HEK293T (cell line): ENCODE data around the gene RCAN2.

Experiments
- BHLHE40 ChIP-seq: fragments of 450-650 bp; IDR thresholded peaks from 2 replicates; pipeline ENCODE4 v1.6.1; 2016; ENCODE audit warnings: mild to moderate bottlenecking, moderate library complexity, borderline replicate concordance
- ELF4 ChIP-seq: fragments of 450-650 bp; IDR thresholded peaks from 2 replicates; pipeline ENCODE4 v1.6.1; 2017; ENCODE audit warnings: antibody characterized with exemption
- FOXK2 ChIP-seq: fragments of 450-650 bp; IDR thresholded peaks from 2 replicates; pipeline ENCODE4 v1.6.1; 2016; ENCODE audit warnings: mild to moderate bottlenecking
- SP1 ChIP-seq: fragments of 450-650 bp; IDR thresholded peaks from 2 replicates; pipeline ENCODE4 v1.6.1; 2017
- ZNF384 ChIP-seq: fragments of 450-650 bp; IDR thresholded peaks from 2 replicates; pipeline ENCODE4 v1.6.1; 2016

DNA sequence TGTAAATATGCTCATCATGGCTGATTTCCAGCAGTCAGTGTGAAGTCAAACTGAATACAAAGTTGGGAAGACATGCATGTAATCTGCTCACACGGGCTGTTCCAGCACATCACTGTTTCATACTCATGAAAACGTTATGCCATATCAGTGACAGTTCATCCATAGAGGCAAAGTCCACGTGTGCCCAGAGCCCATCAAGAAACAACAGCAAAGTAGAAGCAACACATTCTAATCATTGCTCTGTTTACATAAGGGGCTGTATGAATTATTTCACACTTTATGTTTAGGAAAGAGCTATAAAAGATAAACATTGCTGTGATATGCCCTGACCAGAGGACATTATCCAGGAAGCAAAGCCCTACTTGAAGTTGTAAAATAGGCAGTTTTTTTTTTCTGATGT is 163.5 kb downstream of the RCAN2 start:
- no peak for TF ChIP-seq BHLHE40
- no peak for TF ChIP-seq ZNF384
- no peak for TF ChIP-seq SP1
- no peak for TF ChIP-seq ELF4
- no peak for TF ChIP-seq FOXK2
